Loucy (cell line): Measurements from ENCODE around the gene STOML2.

Source experiments
- CTCF ChIP-seq: fragments of 200-600 bp; sonication (generic); conservative IDR thresholded peaks from 2 replicates; pipeline ENCODE4 v1.5.1; 2014; ENCODE audit warnings: mild to moderate bottlenecking, antibody characterized with exemption, low read length
- EZH2phosphoT487 ChIP-seq: fragments of 200-600 bp; IDR thresholded peaks from 2 replicates; pipeline ENCODE4 v1.6.1; 2018; ENCODE audit warnings: antibody characterized with exemption, mild to moderate bottlenecking, moderate library complexity, borderline replicate concordance

- no peak for TF ChIP-seq CTCF
- no peak for TF ChIP-seq EZH2phosphoT487
Observed at GRCh38 chr9:35103660-35104191, 795 bp upstream of the STOML2 start.
